Heart left ventricle (tissue), 16 donors: ENCODE data around the gene TEKTIP1. TPM values are rescaled to one million over a fixed set of nuclear protein-coding genes. Genes with fewer than 3 reads are reported as not detected.
A peak's percentile ranks its signal among the peaks of the same experiment; 100 is the strongest.

ENCODE experiments used
- ATAC-seq, 4 donors: fragments of 200-7000 bp; cut with Tn5 transposase; one replicate each; pipeline ENCODE4 v1.9.1; 2020 to 2022; ENCODE audit warnings: moderate library complexity in 4 of 4, mild to moderate bottlenecking in 3 of 4, moderate number of reproducible peaks in 1 of 4
- DNase-seq, 5 donors: peaks; one replicate each; pipeline ENCODE4 v3.0.0-alpha.2; 2020
- H3K27ac ChIP-seq, 12 donors: fragments of 200-600 bp; sonication (generic) in 4 of 12; one replicate each; pipeline versions ENCODE4 v1.5.0 to v1.8.0; 2016 to 2022; ENCODE audit warnings: mild to moderate bottlenecking in 2 of 12
- H3K27me3 ChIP-seq, 9 donors: fragments of 200-600 bp; sonication (generic) in 2 of 9; one replicate each; pipeline versions ENCODE4 v1.5.1 to v1.8.0; 2016 to 2022; ENCODE audit warnings: mild to moderate bottlenecking in 3 of 9
- H3K36me3 ChIP-seq, 9 donors: fragments of 200-600 bp; sonication (generic) in 2 of 9; one replicate each; pipeline versions ENCODE4 v1.5.0 to v1.8.0; 2018 to 2022; ENCODE audit warnings: mild to moderate bottlenecking in 2 of 9
- H3K4me1 ChIP-seq, 12 donors: fragments of 200-600 bp; sonication (generic) in 4 of 12; one replicate each; pipeline versions ENCODE4 v1.5.0 to v1.8.0; 2016 to 2022; ENCODE audit warnings: mild to moderate bottlenecking in 3 of 12
- H3K4me3 ChIP-seq, 12 donors: fragments of 200-600 bp; sonication (generic) in 4 of 12; one replicate each; pipeline versions ENCODE4 v1.5.0 to v1.8.0; 2017 to 2022; ENCODE audit warnings: mild to moderate bottlenecking in 9 of 12, moderate library complexity in 4 of 12
- H3K9me3 ChIP-seq, 12 donors: fragments of 200-600 bp; sonication (generic) in 4 of 12; one replicate each; pipeline versions ENCODE4 v1.5.0 to v1.8.0; 2016 to 2022; ENCODE audit warnings: mild to moderate bottlenecking in 1 of 12
- CTCF ChIP-seq, 12 donors: fragments of 200-600 bp; sonication (generic) in 4 of 12; IDR thresholded peaks; one replicate each; pipeline versions ENCODE4 v1.5.0 to v1.8.0; 2018 to 2022; ENCODE audit warnings: antibody characterized with exemption in 12 of 12, mild to moderate bottlenecking in 5 of 12
- POLR2A ChIP-seq, 2 donors: fragments of 450-650 bp; IDR thresholded peaks; one replicate each; pipeline ENCODE4 v1.6.1; 2017; ENCODE audit warnings: antibody characterized with exemption in 2 of 2, mild to moderate bottlenecking in 2 of 2, moderate library complexity in 2 of 2
- WGBS, 4 donors: extraction: QIAGEN DNeasy Blood & Tissue Kit in 2 of 4; methylation state at CpG; one replicate each; pipeline versions ENCODE4 v1.1.5 to v1.1.7; 2013 to 2018; 5-methylcytosine and 5-hydroxymethylcytosine counted together
- intact Hi-C, 10 donors: fragments of 100-400 bp; cut with DNase I; formaldehyde crosslinking; loops; one replicate each; pipeline versions ENCODE4 v1.11.1 to v1.14.2; 2022
- polyA plus RNA-seq, 2 donors: library from polyadenylated mRNA; stranded (reverse); fragments of 200-250 nt; gene quantifications; one replicate each; pipeline ENCODE4 v1.2.3, GENCODE V29; 2013
- total RNA-seq, 9 donors: library from RNA; depleted of rRNA in 2 of 9; stranded (reverse); fragments of >200 nt in 2 of 9; fragmentation: NEBNext Ultra II Directional in 3 of 9; extraction: Animal tissue kit (Norgen Biotek cat#: 25700) in 3 of 9; gene quantifications; one replicate each; pipeline versions ENCODE4 v1.1.0 to v1.2.4, GENCODE V29; 2016 to 2023
- donor health status: ischemic (EF 13 %, LVEDD 7.1; RV severe dilation, severe dysfunction).
- donor health status: healthy with polysubstance abuse.
- donor health status: DM: no; HTN: yes; CAD: no.
- donor health status: DM: no; HTN: no; CAD: no.
- donor health status: ischemic (EF 25% LVEDD 6.9; RV normal size, moderate dysfunction).
- donor health status: ischemic (EF 25% LVEDD 5.7; RV mildly dilated, moderate dysfunction).
- donor health status: healthy.
- donor health status: DM: yes; HTN: yes; CAD: no.
- donor health status: ischemic (EF 35%, LVEDD 5.7; RV mildly dilated, moderate dysfunction).
- donor health status: nonischemic (EF 11% LVEDD 7.7; RV severe dilation, severe dysfunction).
- donor health status: DM: yes; HTN: yes; CAD: no.
- donor health status: PGD.
- donor health status: ischemic (EF 29% LVEDD 5.4; RV normal size, mild dysfunction).
- donor health status: nonischemic (EF 23%, LVEDD 6.1; RV moderate dilation, normal function).

TEKTIP1 gene
- total and polyA plus RNA-seq, 11 donors: 0.63 to 1.8 (median 0.93) TPM; not detected in 5

DNA sequence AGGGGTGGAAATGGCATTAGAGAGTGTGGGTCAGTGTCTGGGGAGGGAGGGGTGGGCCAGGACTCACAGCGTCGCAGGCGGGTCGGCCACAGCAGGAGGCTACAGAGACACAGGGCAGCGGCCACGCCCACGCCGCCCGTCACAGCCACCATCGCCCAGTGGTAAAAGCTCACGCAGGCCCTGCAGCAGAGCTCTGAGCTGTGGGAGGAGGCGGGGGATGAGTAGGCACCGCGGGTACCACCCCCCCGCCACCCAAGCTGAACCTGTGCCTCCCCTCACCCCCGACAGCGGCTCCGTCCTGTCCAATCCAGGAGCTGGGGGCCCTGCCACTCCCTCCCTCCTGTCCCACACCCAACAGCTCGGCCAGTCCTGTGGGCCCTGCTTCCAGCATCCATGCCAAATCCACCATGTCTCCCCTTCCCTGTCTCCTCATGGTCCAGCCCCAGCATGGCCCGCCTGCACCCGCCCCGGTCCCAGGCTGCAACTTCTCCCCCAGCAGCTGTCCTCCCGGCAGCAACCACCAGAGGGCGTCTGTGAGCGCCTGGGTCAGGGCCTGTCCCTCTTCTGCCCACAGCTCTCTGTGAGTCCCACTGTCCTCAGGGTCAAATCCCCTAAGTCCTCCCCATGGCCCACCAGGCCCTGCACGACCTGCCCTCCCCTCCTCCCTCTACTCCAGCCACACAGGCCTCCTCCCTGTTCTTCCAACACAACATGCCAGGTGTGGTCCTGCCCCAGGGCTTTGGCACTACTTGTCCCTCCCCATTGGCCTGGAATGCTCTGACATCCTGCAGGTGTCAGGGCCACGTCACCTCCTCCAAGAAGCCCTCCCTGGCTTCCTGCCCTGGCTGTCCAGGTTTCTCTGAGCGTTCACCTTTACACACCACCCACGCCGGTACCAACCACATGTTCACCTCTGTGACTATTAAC, 6.0 kb downstream of the TEKTIP1 start:
- no peak overlapping the region for H3K27ac ChIP-seq
- H3K36me3 ChIP-seq: peaks cover 0 to 62% (median 11%) of the 10 kb centered on the region in 9 donors
- TF ChIP-seq POLR2A (IDR thresholded peaks at IDR 0.05): no peak
- TF ChIP-seq CTCF (IDR thresholded peaks at IDR 0.05): peak; percentile 74 to 97 (median 90)
- intact Hi-C loops: loop anchor here in 5 of 10 donors (1.0 to 10.0 kb wide), 5 partner anchors 72 to 162 kb away; partner anchors contain the start of genes TJP3 (in 2 of the 5) and PIP5K1C (in 1 of the 5)
- DNase-seq (peak; percentile 62 to 87 (median 68)), ATAC-seq (peak; percentile 18 to 69 (median 62))
- 68 to 71% (median 69%) methylated on average over 29 to 30 of the region's 30 CpGs for WGBS, 4 donors
- H3K4me1 ChIP-seq: peaks cover 0 to 9% (median 0%) of the 10 kb centered on the region in 12 donors
- no peaks in the 10 kb centered on the region for H3K9me3 ChIP-seq
- H3K4me3 ChIP-seq: no peak overlapping the region
- H3K27me3 ChIP-seq: no peaks in the 10 kb centered on the region

- 80 to 85% (median 83%) methylated on average over 10 of the region's 10 CpGs for WGBS, 4 donors
- Histone ChIP-seq H3K9me3 (no peaks in the 10 kb centered on the region), H3K36me3 (peaks cover 0 to 66% (median 11%) of the 10 kb centered on the region in 9 donors), H3K27ac (no peak overlapping the region), H3K27me3 (no peaks in the 10 kb centered on the region), H3K4me1 (peaks cover 0 to 9% (median 0%) of the 10 kb centered on the region in 12 donors), H3K4me3 (no peak overlapping the region)
- ATAC-seq: no peak
- TF ChIP-seq POLR2A (IDR thresholded peaks at IDR 0.05) (no peak), CTCF (IDR thresholded peaks at IDR 0.05) (no peak)
- intact Hi-C loops: loop anchor here in 5 of 10 donors (1.0 to 10.0 kb wide), 5 partner anchors 72 to 162 kb away; partner anchors contain the start of genes TJP3 (in 2 of the 5) and PIP5K1C (in 1 of the 5)
- DNase-seq: no peak
These were observed 6.7 kb downstream of the TEKTIP1 start for GRCh38 chr19:3545669-3546034.

- DNase-seq (no peak), ATAC-seq (no peak)
- Histone ChIP-seq H3K9me3 (no peaks in the 10 kb centered on the region), H3K4me1 (peaks cover 0 to 9% (median 0%) of the 10 kb centered on the region in 12 donors), H3K4me3 (no peak overlapping the region), H3K27me3 (no peaks in the 10 kb centered on the region), H3K27ac (no peak overlapping the region), H3K36me3 (peaks cover 0 to 70% (median 11%) of the 10 kb centered on the region in 9 donors)
- WGBS, 4 donors: 90 to 99% (median 91%) methylated on average over 18 to 23 of the region's 23 CpGs
- intact Hi-C loops: loop anchor here in 5 of 10 donors (5.0 to 10.0 kb wide), 3 partner anchors 71 to 161 kb away; partner anchors contain the start of genes TJP3 (in 2 of the 5) and PIP5K1C (in 1 of the 5)
- no peak for TF ChIP-seq CTCF (IDR thresholded peaks at IDR 0.05)
- TF ChIP-seq POLR2A (IDR thresholded peaks at IDR 0.05): no peak
These were observed 7.1 kb downstream of the TEKTIP1 start for GRCh38 chr19:3546119-3546518.

GRCh38 chr19:3547301-3547731, 8.3 kb downstream of the TEKTIP1 start:
- Histone ChIP-seq H3K4me1 (peaks cover 0 to 15% (median 0%) of the 10 kb centered on the region in 12 donors), H3K4me3 (no peak overlapping the region), H3K27me3 (no peaks in the 10 kb centered on the region), H3K9me3 (no peaks in the 10 kb centered on the region), H3K36me3 (peaks cover 0 to 71% (median 11%) of the 10 kb centered on the region in 9 donors), H3K27ac (no peak overlapping the region)
- TF ChIP-seq CTCF (IDR thresholded peaks at IDR 0.05) (peak; percentile 25 to 63 (median 43)), POLR2A (IDR thresholded peaks at IDR 0.05) (no peak)
- intact Hi-C loops: loop anchor here in 5 of 10 donors (5.0 to 10.0 kb wide), 3 partner anchors 70 to 160 kb away; partner anchors contain the start of genes TJP3 (in 2 of the 5) and PIP5K1C (in 1 of the 5)
- ATAC-seq: no peak
- DNase-seq: no peak
- WGBS, 4 donors: 91 to 92% (median 91%) methylated on average over 15 of the region's 15 CpGs
